NCI-H526 (cell line): ENCODE data around the gene KIF6.

Experiments used
- DNase-seq, 2 experiments: peaks; one replicate each; lab custom pipeline; 2025; lab: John Stamatoyannopoulos, UW

Gene KIF6

GRCh38 chr6:39420300-39421265 lies 304.6 kb downstream of the KIF6 start:
- no peak for DNase-seq

GRCh38 chr6:39419607-39420006 lies 305.6 kb downstream of the KIF6 start:
- DNase-seq = no peak

- DNase-seq = no peak
These were observed 307.8 kb downstream of the KIF6 start for GRCh38 chr6:39417440-39417839.

GRCh38 chr6:39416728-39417127 lies 308.5 kb downstream of the KIF6 start:
- no peak for DNase-seq

- no peak for DNase-seq
These were observed 309.2 kb downstream of the KIF6 start for GRCh38 chr6:39416026-39416425.

- no peak for DNase-seq
These were observed 309.7 kb downstream of the KIF6 start for GRCh38 chr6:39415482-39415881.

GRCh38 chr6:39411465-39411864 lies 313.7 kb downstream of the KIF6 start:
- DNase-seq = no peak

- DNase-seq = no peak
These were observed 314.2 kb downstream of the KIF6 start for GRCh38 chr6:39411001-39411400.

- DNase-seq = no peak
These were observed 315.3 kb downstream of the KIF6 start for GRCh38 chr6:39409889-39410288.

GRCh38 chr6:39407446-39407993 lies 317.7 kb downstream of the KIF6 start:
- DNase-seq = no peak

GRCh38 chr6:39404312-39404711 lies 320.9 kb downstream of the KIF6 start:
- no peak for DNase-seq

- no peak for DNase-seq
These were observed 321.9 kb downstream of the KIF6 start for GRCh38 chr6:39403304-39403703.

- no peak for DNase-seq
These were observed 322.9 kb downstream of the KIF6 start for GRCh38 chr6:39402239-39402751.

- DNase-seq = no peak
These were observed 323.8 kb downstream of the KIF6 start for GRCh38 chr6:39401376-39401775.

- DNase-seq = no peak
These were observed 325.2 kb downstream of the KIF6 start for GRCh38 chr6:39400026-39400425.

- DNase-seq = no peak
These were observed 328.4 kb downstream of the KIF6 start for GRCh38 chr6:39396854-39397253.

GRCh38 chr6:39393075-39393474 lies 332.1 kb downstream of the KIF6 start:
- DNase-seq = peak in 1 of 2 experiments; percentile 12

GRCh38 chr6:39391182-39391581 lies 334.0 kb downstream of the KIF6 start:
- no peak for DNase-seq

- DNase-seq = peak in 1 of 2 experiments; percentile 5
These were observed 335.8 kb downstream of the KIF6 start for GRCh38 chr6:39389484-39389767.

- no peak for DNase-seq
These were observed 336.4 kb downstream of the KIF6 start for GRCh38 chr6:39388606-39389483.

- DNase-seq = no peak
These were observed 337.4 kb downstream of the KIF6 start for GRCh38 chr6:39387785-39388184.

- DNase-seq = no peak
These were observed 338.7 kb downstream of the KIF6 start for GRCh38 chr6:39386487-39386886.
